HL-60 (cell line): ENCODE data around the gene RPH3AL.

Experiments
- POLR2AphosphoS5 ChIP-seq: IDR thresholded peaks from 2 replicates; pipeline ENCODE4 v1.6.1; 2012; ENCODE audit warnings: low read depth
- TF ChIP-seq, protein P1 (sequence below): IDR thresholded peaks from one replicate; pipeline ENCODE4 v1.5.1; 2011; ENCODE audit warnings: low read length, control low read depth, inconsistent platforms; ENCODE audit not compliant: insufficient read depth

DNA sequence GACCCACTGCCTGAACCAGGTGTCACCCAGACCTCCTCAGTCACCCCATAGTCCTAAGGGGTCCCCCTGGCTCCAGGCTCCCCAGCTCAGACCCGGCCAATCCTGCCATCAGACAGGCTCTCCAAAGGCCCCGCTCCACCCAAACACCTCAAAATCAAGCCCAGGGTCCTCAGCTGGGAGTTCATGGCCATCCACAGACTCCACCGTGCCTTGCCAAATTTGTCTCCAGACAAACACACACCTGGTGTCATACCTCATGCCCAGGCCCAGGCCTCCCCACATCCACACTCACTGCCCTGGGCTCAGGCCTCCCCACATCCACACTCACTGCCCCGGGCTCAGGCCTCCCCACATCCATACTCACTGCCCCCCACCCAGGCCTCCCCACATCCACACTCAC is 12.5 kb downstream of the RPH3AL start:
- TF ChIP-seq, protein P1, sequence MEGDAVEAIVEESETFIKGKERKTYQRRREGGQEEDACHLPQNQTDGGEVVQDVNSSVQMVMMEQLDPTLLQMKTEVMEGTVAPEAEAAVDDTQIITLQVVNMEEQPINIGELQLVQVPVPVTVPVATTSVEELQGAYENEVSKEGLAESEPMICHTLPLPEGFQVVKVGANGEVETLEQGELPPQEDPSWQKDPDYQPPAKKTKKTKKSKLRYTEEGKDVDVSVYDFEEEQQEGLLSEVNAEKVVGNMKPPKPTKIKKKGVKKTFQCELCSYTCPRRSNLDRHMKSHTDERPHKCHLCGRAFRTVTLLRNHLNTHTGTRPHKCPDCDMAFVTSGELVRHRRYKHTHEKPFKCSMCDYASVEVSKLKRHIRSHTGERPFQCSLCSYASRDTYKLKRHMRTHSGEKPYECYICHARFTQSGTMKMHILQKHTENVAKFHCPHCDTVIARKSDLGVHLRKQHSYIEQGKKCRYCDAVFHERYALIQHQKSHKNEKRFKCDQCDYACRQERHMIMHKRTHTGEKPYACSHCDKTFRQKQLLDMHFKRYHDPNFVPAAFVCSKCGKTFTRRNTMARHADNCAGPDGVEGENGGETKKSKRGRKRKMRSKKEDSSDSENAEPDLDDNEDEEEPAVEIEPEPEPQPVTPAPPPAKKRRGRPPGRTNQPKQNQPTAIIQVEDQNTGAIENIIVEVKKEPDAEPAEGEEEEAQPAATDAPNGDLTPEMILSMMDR = no peak
- TF ChIP-seq POLR2AphosphoS5 = no peak
